Measurements from ENCODE around the gene PLA2R1.

PLA2R1 gene

GRCh38 chr2:159897081-159897480 is 165.3 kb downstream of the PLA2R1 start:
- no peak for DNase-seq

DNA sequence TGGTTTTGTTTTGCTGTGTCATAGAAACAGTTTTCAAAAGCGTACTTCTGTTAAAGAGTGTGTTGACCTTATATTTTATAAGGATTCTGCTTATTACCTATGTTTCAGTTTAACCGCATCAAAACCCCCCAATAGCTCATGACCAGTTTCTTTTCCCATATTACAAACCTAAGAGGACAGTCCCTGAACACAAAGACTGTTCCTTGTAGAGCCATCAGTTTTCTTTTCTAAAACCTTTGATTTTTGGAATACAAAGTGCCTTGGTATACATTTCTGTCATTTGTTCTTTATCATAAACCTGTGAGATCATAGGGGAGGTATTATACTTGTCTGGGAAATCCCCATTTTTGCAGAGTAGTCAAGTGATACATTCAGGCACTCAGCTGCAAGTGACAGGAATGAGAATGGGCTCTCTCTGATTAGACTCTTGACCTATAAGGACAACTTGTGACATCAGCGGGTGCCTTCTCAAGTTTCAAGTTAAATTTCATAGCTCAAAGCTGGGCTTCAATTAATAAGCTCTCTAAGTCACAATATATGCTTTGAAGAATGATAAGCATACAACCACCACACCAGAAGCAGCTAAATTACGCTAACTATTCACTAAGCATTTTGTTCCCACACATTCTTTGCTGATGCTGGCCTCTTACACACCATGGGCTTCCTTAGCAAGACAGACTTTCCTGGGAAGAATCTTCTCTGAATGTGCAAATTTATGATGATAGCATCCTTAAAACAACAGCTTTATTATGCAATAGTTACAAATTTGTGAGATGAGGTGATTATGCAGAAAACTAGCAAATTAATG is 167.0 kb downstream of the PLA2R1 start:
- no peak for DNase-seq

GRCh38 chr2:159894145-159894838 is 168.1 kb downstream of the PLA2R1 start:
- DNase-seq = no peak

DNA sequence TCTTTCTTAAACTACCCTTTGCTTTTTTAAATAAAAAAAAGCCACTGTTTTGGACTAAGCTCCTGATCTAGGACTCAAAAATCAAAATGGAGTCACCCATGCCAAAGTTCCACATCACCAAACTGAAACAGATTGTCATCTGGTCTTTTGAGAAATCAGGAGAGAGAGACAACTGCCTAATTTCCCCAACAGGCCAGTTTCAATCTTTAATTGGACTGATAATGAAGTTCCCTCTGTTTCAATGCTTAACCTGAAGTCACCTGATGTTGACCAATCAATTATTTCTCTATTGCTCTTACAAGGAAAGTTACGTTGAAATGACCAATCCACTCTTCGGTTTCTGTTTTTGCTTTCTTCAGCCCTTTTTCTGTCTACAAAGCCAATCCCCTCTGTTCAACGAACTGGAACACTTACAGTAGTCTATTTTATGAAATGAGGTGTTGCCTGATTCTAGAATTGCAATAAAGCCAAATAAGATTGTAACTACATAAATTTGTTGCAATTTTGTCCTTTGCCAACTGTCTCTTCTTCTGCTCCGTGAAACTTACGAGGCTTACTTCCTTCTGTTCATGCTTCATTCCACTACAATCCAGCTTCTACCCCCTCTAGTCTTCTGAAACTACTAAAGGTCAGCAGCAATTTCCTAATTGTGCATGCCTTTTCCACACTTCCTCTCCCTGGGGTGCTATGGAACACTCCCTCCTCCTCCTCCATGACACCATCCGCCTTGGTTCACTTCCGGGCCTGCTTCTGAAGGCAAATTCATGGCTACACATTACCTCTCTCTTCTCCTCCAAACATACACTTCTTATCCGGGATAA is 169.2 kb downstream of the PLA2R1 start:
- no peak for DNase-seq

GRCh38 chr2:159891917-159892730 is 170.3 kb downstream of the PLA2R1 start:
- DNase-seq = no peak

- no peak for DNase-seq
Observed at GRCh38 chr2:159891267-159891588, 171.2 kb downstream of the PLA2R1 start.

DNA sequence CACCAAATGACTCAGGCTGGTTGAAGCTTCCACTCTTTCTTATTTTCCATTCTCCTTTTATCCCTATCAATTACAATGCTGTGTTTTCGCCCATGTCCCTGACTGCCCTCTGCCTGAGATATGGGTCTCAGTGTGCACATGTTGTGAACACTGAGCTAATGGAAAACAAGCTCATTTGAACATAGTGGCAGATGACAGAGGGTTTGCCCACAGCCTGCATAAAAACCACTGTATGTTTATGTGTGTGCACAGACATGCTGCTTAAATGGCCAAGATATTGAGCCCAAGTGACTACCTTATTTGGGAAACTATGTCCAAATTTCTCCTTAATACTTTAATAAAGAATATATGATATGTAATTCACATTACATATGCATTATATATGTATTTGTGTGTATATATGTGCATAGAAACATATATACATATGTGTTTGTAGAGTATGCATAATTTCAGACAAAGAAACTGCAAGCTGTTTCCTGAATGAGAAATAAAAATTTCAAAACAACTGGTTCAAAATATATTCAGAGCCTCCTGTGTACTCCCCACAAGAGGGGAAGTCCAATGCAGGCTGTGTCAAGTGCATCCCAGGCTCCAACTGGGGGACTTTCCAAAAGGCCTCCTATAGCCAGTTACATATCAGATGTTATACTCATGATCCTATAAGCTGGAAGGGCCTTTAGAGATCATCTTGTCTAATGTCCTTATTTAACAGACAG is 171.7 kb downstream of the PLA2R1 start:
- no peak for DNase-seq

DNA sequence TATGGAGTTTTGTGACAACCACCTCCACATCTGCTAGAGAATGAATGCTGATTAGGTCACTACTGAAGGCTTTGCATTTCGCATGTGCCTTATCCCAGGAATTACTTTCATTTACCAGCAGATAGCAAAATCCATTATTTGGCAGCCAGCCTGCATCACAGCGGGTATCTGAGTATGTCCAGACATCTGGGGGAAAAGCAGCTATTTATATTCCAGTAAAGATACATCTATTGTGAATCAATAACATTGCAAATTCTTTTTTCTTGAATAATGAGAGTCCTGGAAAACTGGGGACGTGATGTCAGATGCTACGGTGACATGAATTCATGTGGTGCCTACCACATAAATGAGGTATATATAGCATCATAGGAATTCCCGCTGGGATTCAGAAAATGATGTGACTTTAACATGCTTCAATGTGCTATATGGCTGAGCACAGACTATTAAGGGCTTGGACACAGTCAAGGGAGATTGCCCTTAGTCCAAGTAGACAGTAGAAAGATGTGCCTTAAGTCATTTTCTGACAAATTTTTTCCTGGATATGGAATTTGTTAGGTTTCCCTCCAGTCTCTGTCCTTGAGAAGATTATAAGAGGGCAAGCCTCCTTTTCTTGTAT is 180.2 kb downstream of the PLA2R1 start:
- no peak for DNase-seq

Data from hypothalamus (tissue), 51 donors.